ENCODE measurements around the gene SERPINE2. TPM values are rescaled to one million over a fixed set of nuclear protein-coding genes. Genes with fewer than 3 reads are reported as not detected.
"Not testable (repeated sequence)": the region's sequence is repeated elsewhere in the genome, so short reads cannot be mapped to it uniquely, and the experiment has no call there.

SERPINE2 gene
- total RNA-seq, 1 donor from 2014 or later = 10.7 TPM

DNA sequence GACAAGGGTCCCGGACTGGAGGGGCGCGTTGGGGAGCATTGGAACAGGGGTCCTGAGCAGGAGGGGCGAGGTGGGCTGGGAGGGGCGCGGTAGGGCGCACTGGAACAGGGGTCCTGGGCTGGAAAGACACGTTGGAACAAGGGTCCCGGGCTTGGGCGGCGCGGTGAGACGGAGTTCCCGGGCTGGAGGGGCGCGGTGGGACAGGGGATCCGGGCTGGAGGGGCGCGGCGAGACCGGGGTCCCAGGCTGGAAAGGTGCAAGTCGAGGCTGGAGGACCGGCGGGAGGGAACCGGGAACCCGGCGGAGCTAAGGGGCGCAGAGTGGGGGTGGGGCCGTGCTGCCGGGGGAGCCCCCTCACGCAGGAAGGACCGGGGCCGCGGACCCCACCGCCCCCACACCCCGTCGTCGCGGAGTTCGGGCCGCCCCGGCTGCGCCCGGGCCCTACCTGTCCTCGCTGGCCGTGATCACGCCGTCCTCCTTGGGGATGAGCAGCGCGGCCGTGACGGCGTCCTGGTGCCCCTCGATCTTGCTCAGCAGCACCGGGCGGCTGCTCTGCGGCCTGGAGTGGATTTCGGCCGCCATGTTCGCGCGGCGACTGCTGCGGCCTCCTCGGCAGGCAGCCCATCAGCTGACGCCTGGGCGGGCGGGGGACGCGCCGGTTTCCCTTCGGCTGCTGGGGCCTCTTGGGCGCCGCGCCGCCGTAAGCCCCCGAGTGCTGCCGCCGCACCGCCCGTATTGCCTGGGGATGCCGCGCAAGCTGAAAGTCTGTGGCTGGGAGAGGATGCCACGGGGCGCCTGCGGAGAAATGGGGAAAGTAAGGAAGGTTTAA lies 94.2 kb downstream of the SERPINE2 start, which contains the start of gene WDFY1:
Gene WDFY1 (minus strand): TSS at position 633 of the 829 bp plus-strand sequence. CDS start 51 bp downstream, at position 582.
- DNase-seq (ENCODE audit: low read depth, low spot score) = peak; percentile 66

DNA sequence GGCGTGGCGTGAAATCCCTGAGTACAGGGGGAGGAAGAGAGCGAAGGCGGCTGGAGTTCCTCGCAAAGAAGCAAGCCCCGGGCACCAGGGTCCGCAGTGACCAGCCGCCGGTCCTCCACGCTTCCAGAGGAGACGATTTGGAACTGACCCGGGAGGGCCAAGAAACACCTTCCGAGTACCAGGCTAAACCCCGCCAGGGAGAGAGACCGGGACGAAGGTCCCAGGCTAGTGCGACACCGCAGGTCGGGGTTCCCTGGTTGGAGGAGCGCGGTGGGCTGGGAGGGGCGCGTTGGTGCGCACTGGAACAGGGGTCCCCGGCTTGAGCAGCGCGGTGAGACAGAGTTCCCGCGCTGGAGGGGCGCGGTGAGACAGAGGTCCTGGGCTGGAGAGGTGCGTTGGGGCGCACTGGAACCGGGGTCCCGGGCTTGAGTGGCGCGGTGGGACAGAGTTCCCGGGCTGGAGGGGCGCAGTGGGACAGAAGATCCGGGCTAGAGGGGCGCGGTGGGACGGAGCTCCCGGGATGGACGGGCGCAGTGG lies 94.9 kb downstream of the SERPINE2 start:
- no peak for DNase-seq (ENCODE audit: low read depth, low spot score)

DNA sequence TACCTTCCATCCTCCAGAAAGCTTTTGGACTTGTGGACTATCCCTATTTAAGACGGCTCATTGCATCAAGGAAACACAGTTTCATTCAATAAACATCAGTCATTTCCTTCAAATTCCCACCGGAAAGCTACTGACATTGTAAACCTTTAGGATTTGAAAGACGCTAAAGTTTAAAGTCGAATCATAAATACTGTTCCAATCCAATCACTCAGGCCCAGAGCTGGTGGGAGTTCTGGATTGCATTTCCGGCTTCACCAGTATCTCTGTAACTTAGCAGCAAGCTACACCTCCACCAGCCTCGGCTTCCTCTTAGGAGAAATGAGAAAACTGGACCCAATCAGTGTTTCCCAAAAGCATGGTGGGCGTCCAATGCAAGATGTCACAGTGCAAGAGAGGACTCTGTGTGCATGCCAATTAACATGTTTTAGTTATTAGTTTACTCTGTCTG lies 95.5 kb downstream of the SERPINE2 start:
- DNase-seq (ENCODE audit: low read depth, low spot score) = no peak

DNA sequence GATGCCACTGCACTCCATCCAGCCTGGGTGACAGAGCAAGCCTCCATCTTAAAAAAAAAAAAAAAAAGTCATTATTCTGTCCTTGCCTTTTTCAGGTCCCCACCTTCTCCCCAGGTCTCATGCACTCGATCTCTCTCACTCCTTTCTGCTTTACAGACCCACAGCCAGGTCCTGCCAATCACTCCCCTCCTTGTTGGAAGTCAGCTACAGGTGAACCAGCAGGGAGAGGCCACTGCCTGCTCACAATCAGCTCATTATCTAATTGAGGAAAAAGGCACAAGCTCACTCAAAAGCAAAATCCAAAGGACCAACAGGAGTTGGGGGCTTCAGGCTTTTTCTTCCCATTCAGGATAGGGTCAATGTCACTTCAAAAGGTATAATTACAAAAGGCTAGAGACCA lies 96.0 kb downstream of the SERPINE2 start:
- no peak for DNase-seq (ENCODE audit: low read depth, low spot score)

DNA sequence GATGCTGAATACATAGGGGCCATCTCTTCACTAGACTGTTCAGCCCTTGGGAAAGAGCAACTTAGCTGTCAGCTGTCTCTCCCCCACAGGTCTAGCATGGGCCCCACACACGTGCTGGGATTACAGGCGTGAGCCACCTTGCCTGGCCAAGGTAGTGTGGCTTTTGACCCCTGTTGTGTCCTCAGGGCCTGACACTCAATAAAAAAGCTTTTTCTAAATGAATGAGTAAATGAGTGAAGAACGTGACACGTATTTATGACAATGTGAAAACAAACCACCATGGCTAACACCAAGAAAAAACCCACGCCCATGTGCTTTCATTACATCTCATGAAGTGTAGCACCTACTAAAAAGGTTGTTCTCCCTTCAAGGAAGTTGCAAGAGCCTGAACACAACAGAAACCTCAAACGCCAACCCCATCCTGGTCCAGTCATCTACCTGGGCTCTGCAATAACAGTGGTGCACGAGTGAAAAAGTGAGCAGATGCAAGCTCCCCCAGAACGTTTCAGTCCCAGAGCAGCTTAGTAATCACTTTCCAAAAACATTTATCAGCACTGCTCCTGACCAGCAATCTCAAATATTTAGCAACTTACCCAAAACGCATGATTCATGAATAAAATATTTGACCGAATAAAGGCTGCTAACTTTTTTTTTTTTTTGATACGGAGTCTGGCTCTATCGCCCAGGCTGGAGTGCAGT lies 97.4 kb downstream of the SERPINE2 start:
- DNase-seq (ENCODE audit: low read depth, low spot score) = no peak

DNA sequence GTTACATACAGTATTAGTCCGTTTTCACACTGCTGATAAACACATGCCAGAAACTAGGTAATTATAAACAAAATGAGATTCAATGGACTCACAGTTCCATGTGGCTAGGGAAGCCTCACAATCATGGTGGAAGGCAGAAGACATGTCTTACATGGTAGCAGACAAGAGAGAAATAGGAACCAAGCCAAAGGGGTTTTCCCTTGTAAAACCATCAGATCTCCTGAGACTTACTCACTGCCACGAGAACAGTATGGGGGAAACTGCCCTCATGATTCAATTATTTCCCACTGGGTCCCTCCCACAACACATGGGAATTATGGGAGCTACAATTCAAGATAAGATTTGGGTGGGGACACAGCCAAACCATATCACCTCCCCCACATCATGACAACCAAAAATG lies 99.6 kb downstream of the SERPINE2 start:
- not testable (repeated sequence) for DNase-seq (ENCODE audit: low read depth, low spot score)

DNA sequence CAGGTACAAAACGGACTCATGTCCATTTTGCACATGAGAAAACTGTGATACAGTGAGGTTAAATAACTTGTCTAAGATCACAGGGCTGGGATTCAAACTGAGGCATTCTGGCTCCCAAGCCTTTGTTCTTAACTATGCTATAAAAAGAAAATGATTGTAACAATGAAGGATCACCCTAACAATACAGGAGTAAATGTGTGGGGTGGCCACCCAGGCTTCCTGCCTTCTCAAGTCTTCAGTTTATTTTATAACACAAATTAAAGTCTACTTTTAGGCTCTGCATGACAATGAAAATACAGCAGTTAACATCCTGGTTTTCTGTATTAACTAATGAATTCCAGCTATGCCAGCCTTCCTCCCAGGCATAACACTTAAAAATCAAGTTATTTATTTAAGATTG lies 101.6 kb downstream of the SERPINE2 start:
- DNase-seq (ENCODE audit: low read depth, low spot score) = no peak

DNA sequence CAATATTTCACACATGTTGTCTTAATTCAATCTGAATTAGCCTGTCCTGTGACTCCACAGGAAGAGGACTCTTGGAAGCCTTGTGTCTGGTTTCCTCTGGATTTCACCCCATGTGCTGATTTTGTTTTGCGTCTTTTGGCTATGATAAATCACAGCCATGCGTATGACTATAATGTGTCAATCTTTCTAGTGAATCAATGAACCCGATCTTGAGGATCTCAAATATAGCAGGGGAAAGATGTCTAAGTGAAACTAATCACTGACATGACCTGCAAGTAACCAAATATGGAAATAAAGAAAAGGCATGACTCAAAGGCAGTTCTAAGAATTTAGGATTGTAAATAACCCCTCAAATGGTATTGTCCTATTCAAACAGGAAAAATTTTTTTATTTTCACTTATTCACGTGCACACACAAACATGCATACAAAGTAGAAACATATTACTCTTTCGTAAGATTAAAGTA lies 102.2 kb downstream of the SERPINE2 start:
- DNase-seq (ENCODE audit: low read depth, low spot score) = no peak

DNA sequence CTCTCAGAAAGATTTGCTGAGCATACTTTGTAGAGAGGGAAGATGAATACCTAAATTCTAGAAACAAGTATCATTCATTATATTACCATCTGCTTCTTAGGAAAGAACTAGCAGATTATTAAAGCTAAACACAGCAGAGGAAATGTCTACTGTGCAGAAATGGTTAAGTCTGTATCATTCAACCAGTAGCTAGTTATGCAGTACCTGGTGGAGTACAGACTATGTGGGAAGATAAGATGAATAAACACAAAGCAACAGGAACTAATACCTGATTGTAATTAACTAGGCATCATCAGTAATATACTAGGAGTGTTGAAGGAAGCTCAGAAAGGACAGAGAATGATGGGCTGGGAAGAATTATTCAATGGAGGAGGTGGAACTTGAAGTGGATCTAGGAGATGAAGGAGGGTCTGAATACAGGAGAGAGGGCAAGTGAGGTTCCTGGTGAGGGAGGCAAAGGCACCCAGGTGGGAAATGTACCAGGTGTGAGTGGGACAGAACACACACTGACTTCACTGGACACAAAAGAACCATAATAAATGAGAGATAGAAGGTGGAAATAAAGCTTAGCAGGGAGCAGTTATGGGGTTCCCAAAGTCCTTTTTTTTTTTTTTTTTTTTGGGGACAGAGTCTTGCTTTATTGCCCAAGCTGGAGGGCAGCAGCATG lies 103.5 kb downstream of the SERPINE2 start:
- no peak for DNase-seq (ENCODE audit: low read depth, low spot score)

DNA sequence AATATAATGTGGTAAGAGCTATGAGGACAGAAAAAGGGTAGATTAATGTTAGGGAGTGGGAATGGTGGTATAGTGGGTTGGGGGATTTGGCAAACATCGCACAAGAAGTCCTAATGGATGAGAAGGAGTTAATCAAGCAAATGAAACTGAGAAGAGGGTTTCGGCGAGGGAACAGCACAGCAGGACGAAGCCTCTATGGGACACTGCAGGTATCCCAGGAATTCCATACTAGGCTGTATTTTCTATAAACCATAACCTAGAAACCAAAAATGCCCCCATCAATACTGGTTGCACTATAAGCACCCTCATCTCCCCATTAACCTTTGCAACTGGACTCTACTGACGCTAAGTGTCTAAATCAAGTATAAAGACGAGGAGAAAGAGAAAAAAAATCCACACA lies 104.2 kb downstream of the SERPINE2 start:
- no peak for DNase-seq (ENCODE audit: low read depth, low spot score)

DNA sequence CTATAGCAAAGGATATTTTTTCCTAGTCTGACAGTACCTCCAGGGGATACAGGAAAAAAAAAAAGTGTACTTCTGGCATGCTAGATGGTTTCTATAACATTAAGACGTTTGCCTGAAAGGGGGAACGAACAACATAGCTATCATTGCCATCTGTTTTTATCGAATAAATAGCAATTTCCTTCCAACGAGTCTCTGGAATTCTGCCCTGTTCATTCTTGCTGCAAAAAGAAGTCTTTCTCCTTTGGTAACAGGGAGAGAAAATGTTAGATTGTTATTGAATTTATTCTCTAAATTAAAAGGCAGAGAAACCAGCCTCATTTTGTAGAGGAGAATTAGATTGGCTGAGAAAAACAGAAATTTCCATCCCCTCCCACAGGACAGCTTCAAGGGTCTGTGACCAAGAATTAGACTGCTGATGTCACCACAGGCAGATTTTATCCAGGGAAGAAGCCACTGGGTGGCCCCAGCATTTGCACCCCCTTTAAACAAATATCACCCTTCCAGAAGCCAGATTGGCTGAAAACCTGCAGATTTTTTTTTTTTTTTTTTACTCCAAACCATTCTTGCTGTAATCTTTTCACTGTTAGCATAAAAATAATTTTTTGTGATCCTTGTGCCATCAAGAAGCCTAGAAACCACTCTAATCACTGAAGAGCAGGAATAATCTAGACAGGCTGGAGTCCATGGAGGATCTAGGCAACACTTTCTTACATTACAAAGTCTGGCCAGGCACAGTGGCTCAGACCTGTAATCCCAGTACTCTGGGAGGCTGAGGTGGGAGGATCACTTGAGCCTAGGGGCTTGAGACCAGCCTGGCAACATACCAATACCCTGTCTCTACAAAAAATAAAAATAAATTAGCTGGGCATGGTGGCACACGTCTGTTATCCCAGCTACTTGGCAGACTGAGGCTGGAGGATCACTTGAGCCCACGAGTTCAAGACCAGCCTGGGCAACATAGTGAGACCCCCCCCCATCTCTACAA lies 106.0 kb downstream of the SERPINE2 start:
- no peak for DNase-seq (ENCODE audit: low read depth, low spot score)

DNA sequence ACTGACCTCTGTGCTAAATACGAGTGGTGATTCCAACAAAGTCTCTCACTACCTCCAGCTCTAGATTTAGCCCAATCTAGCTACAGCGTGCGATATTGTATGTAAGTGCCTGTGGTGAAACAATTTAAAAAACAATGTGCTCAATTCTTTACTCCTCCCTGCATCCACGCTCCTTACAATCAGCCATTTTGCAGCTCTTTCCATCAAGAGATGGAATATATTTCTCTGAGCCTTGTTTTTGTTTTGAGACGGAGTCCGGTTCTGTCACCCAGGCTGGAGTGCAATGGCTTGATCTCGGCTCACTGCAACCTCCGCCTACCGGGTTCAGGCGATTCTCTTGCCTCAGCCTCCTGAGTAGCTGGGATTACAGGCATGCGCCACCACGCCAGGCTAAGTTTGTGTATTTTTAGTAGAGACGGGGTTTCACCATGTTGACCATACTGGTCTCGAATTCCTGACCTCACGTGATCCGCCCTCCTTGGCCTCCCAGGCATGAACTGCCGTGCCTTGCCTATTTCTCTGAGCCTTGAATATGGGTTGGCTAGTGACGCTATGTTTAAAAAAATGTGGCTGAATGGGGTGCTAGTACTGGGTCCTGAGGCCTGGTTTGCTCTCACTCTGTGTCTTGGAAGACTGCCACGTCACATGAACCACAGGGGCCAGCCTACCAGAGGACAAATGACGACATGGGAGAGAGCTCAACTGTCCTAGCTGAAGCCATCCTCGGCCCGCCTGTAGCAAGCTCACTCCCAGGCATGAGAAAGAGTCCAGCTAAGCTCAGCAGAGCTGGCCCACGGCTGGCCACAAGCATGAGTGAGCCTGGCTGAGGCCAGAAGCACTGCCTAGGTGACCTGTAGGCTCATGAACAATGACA lies 108.7 kb downstream of the SERPINE2 start:
- no peak for DNase-seq (ENCODE audit: low read depth, low spot score)

DNA sequence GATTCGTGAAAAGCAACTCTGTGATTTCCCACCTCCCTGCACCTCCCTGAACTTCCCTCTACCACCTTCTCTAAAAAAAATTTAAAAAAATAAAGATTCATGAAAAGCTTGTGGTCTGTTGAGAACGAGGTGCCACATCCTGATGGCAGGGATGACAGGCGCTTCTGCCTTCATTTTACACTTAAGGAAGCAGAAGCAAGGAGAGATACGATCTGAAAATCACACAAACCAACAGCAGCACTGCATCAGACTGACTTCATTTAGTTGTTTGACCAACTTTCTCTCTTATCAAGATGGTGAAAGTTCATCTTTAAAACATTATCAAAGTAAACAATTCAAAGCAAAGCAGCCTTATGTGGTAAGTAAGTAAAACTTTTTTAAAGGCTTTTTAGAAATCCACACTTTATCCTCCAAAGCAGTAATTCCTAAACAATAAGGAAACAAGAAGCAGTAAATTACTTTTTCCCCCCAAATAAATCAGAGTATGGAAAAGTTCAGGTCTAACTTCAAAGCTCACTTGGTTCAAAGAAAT lies 109.4 kb downstream of the SERPINE2 start:
- DNase-seq (ENCODE audit: low read depth, low spot score) = no peak

DNA sequence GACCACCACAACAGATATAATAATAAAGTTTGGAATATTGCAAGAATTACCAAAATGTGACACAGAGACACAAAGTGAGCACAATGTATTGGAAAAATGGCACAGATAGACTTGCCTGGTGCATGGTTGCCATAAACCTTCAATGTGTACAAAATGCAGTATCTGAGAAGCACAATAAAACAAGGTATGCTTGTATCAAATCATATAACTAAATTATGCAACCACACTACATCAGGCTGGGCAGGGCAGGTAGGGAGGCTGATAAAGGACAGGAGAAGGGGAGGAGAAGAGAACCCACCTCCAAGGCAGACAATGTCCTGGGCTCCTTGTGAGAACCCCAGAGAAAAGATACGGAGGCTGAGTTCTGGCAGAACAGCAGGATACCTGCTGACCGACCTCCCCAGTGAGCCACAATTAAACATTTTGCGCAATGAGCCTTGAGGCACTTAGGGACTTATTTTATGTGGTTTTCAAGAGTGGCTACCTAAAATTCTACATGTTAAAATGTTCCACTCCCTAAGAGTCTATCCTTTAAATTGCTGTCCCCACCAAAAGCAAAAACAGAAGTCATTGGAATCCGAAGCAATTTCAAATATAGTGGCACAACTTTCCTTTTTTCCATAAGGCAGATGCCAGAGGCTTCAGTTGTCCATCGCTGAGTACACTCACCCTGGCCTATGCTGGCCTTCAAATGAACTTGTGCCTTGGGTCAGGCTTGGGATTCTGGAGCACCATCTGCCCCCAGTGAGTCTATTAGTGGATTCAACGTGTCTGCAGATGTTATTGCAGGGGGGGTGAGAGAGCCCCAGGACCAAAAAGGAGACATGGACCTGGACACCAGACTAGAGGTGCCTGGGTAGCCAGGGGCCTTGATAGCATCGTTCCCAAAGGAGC lies 110.7 kb downstream of the SERPINE2 start:
- DNase-seq (ENCODE audit: low read depth, low spot score) = no peak

DNA sequence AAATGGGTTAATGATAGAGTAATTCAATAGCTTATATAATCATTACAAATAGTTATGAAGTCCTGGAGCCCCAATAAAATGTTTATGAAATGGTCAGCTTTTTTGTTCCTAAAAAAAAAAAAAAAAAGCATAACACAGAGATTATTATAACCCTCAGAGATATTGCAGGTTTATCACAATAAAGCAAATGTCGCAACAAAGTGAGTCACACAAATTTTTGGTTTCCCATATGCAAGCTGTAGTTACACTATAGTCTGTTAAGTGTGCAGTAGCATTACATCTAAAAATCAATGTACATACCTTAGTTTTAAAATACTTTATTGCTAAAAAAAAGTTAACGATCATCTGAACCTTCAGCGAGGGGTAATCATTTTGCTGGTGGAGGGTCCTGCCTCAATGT lies 114.0 kb downstream of the SERPINE2 start:
- no peak for DNase-seq (ENCODE audit: low read depth, low spot score)

Data from pulmonary artery endothelial cell (primary cell).